ENCODE results near the gene SALL3.

Gene SALL3

DNA sequence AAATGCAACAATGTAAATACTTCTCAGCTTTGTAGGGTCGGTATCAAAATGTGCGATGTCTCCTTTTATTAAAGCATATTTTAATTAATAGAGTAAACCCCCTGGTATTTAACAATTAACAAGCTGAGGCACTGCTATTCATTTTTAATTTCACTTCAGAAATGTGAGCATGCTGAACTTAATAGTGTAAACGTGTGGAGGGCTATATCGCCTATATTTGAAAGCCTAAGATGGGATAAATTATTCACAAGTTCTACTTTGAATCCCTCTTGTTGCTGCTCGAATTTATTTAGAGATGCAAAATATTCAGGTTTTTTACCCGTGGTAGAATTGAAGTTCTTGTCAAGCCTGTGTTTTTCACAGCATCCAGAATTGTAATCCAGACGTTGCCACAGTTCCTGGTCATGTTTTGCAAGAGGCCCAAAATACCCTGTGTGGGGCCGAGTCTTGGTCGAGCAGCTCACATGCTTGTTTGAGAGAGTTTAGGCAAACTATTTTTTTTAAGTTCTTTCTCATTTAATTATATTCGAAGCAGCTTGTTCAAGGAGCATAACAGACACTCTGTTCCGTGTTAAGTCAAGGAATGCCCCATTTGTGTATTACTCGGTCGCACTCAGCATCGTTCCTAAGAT is 2.5 kb downstream of the SALL3 start:
- no peak for ATAC-seq
- TF ChIP-seq OSR1 (CRISPR knock-in tag; IDR thresholded peaks at IDR 0.05) = no peak
- TF ChIP-seq ZNF565 (CRISPR knock-in tag; conservative IDR thresholded peaks at IDR 0.05; ENCODE audit: low read depth) = no peak
- TF ChIP-seq ZFP30 (CRISPR knock-in tag; IDR thresholded peaks at IDR 0.05) = no peak
- no peak for TF ChIP-seq ISL1 (CRISPR knock-in tag; IDR thresholded peaks at IDR 0.05)
- TF ChIP-seq TCF4 (CRISPR knock-in tag; IDR thresholded peaks at IDR 0.05; ENCODE audit: borderline replicate concordance) = no peak
- TF ChIP-seq BACH2 (CRISPR knock-in tag; IDR thresholded peaks at IDR 0.05; ENCODE audit: borderline replicate concordance) = no peak
- no peak for TF ChIP-seq CSDC2 (CRISPR knock-in tag; IDR thresholded peaks at IDR 0.05)
- TF ChIP-seq ZNF8 (CRISPR knock-in tag; IDR thresholded peaks at IDR 0.05) = no peak
- TF ChIP-seq, protein P1, sequence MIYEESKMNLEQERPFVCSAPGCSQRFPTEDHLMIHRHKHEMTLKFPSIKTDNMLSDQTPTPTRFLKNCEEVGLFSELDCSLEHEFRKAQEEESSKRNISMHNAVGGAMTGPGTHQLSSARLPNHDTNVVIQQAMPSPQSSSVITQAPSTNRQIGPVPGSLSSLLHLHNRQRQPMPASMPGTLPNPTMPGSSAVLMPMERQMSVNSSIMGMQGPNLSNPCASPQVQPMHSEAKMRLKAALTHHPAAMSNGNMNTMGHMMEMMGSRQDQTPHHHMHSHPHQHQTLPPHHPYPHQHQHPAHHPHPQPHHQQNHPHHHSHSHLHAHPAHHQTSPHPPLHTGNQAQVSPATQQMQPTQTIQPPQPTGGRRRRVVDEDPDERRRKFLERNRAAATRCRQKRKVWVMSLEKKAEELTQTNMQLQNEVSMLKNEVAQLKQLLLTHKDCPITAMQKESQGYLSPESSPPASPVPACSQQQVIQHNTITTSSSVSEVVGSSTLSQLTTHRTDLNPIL (CRISPR knock-in tag; IDR thresholded peaks at IDR 0.05; ENCODE audit: low read depth) = no peak
- TF ChIP-seq ZC3H10 (CRISPR knock-in tag; IDR thresholded peaks at IDR 0.05) = no peak
- no peak for TF ChIP-seq ESRRG (CRISPR knock-in tag; IDR thresholded peaks at IDR 0.05)
- TF ChIP-seq SNAI2 (CRISPR knock-in tag; IDR thresholded peaks at IDR 0.05) = no peak
- TF ChIP-seq, protein P2, sequence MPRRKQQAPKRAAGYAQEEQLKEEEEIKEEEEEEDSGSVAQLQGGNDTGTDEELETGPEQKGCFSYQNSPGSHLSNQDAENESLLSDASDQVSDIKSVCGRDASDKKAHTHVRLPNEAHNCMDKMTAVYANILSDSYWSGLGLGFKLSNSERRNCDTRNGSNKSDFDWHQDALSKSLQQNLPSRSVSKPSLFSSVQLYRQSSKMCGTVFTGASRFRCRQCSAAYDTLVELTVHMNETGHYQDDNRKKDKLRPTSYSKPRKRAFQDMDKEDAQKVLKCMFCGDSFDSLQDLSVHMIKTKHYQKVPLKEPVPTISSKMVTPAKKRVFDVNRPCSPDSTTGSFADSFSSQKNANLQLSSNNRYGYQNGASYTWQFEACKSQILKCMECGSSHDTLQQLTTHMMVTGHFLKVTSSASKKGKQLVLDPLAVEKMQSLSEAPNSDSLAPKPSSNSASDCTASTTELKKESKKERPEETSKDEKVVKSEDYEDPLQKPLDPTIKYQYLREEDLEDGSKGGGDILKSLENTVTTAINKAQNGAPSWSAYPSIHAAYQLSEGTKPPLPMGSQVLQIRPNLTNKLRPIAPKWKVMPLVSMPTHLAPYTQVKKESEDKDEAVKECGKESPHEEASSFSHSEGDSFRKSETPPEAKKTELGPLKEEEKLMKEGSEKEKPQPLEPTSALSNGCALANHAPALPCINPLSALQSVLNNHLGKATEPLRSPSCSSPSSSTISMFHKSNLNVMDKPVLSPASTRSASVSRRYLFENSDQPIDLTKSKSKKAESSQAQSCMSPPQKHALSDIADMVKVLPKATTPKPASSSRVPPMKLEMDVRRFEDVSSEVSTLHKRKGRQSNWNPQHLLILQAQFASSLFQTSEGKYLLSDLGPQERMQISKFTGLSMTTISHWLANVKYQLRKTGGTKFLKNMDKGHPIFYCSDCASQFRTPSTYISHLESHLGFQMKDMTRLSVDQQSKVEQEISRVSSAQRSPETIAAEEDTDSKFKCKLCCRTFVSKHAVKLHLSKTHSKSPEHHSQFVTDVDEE (CRISPR knock-in tag; IDR thresholded peaks at IDR 0.05) = no peak
- TF ChIP-seq, protein P3, sequence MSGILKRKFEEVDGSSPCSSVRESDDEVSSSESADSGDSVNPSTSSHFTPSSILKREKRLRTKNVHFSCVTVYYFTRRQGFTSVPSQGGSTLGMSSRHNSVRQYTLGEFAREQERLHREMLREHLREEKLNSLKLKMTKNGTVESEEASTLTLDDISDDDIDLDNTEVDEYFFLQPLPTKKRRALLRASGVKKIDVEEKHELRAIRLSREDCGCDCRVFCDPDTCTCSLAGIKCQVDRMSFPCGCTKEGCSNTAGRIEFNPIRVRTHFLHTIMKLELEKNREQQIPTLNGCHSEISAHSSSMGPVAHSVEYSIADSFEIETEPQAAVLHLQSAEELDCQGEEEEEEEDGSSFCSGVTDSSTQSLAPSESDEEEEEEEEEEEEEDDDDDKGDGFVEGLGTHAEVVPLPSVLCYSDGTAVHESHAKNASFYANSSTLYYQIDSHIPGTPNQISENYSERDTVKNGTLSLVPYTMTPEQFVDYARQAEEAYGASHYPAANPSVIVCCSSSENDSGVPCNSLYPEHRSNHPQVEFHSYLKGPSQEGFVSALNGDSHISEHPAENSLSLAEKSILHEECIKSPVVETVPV (CRISPR knock-in tag; IDR thresholded peaks at IDR 0.05) = no peak
- TF ChIP-seq, protein P4, sequence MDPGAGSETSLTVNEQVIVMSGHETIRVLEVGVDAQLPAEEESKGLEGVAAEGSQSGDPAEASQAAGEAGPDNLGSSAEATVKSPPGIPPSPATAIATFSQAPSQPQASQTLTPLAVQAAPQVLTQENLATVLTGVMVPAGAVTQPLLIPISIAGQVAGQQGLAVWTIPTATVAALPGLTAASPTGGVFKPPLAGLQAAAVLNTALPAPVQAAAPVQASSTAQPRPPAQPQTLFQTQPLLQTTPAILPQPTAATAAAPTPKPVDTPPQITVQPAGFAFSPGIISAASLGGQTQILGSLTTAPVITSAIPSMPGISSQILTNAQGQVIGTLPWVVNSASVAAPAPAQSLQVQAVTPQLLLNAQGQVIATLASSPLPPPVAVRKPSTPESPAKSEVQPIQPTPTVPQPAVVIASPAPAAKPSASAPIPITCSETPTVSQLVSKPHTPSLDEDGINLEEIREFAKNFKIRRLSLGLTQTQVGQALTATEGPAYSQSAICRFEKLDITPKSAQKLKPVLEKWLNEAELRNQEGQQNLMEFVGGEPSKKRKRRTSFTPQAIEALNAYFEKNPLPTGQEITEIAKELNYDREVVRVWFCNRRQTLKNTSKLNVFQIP (CRISPR knock-in tag; IDR thresholded peaks at IDR 0.05; ENCODE audit: borderline replicate concordance, low read depth) = no peak

DNA sequence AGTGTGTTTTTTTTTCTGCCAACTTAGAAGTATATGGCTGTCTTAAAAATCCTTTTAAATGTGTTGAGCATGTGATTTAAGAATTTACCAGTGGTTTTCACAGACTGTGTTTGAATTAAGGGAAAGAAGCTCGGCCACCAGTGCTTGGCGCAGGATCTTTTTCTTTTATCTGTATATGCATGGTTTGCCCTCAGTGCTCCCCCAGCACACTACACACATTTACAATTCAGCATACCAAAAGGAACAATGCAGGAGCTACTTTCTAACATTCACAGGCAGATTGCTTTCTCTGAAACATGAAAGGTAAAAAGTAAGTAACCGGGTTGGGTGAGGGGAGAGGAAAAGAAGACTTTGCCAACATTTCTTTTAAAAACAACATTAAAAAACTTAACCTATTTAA is 3.9 kb downstream of the SALL3 start:
- TF ChIP-seq TOX (CRISPR knock-in tag; IDR thresholded peaks at IDR 0.05; ENCODE audit: borderline replicate concordance) = no peak
- no peak for TF ChIP-seq ESRRG (CRISPR knock-in tag; IDR thresholded peaks at IDR 0.05)
- no peak for TF ChIP-seq OSR1 (CRISPR knock-in tag; IDR thresholded peaks at IDR 0.05)
- no peak for TF ChIP-seq ZFP3 (CRISPR knock-in tag; IDR thresholded peaks at IDR 0.05)
- no peak for TF ChIP-seq ZFP30 (CRISPR knock-in tag; IDR thresholded peaks at IDR 0.05)
- TF ChIP-seq PPARA (CRISPR knock-in tag; IDR thresholded peaks at IDR 0.05; ENCODE audit: borderline replicate concordance) = no peak
- TF ChIP-seq ZNF565 (CRISPR knock-in tag; conservative IDR thresholded peaks at IDR 0.05; ENCODE audit: low read depth) = no peak
- TF ChIP-seq SNAI2 (CRISPR knock-in tag; IDR thresholded peaks at IDR 0.05) = no peak
- TF ChIP-seq RARB (CRISPR knock-in tag; IDR thresholded peaks at IDR 0.05) = no peak
- no peak for TF ChIP-seq TCF4 (CRISPR knock-in tag; IDR thresholded peaks at IDR 0.05; ENCODE audit: borderline replicate concordance)
- TF ChIP-seq, protein P1 (CRISPR knock-in tag; IDR thresholded peaks at IDR 0.05; ENCODE audit: low read depth) = no peak
- no peak for TF ChIP-seq CSDC2 (CRISPR knock-in tag; IDR thresholded peaks at IDR 0.05)
- TF ChIP-seq GLIS3 (CRISPR knock-in tag; IDR thresholded peaks at IDR 0.05) = no peak
- no peak for ATAC-seq
